Measurements from ENCODE around the gene CISD2.
A peak's percentile ranks its signal among the peaks of the same experiment; 100 is the strongest.
"Not testable (repeated sequence)": the region's sequence is repeated elsewhere in the genome, so short reads cannot be mapped to it uniquely, and the experiment has no call there.

CISD2 gene

DNA sequence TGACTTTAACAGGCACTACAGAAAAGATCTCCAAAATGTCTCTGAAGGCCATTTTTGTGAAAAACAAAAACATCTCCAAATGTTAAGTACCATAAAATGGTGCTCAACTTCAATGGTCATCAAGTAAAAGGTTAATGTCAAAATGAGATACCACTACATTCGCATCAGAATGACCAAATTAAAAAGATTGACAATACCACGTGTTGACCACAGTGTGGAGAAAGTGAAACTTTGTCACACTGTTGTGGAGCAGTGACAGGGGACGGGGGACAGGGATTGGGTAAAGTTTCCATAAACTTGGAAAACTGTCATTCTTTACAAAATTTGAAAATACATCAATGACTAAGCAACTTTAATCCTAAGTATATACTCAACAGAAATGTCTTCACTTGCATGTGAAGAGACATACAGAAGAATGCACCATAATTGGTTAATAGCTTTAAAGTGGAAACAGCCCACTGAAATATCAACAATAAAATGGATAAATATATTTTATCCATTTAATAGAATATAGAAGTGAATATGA, 19.1 kb upstream of the CISD2 start:
- DNase-seq = no peak

DNA sequence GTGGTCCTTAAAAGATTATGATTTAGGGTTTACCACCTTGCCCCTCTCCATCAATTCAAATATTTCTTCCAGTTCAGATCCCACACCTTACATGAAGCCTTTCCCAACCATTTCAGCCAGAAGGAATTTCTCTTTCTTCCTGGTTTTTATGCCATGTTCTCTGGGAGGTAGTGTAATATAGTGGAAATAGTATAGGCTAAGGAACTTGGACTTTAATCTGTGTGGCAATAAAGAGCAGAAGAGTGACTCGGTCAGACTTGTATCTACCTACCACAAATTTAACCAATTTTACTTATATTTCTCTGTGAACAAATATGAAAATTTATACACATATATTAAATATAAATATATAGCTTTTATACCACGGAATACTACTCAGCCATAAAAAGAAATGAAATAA, 18.4 kb upstream of the CISD2 start:
- no peak for DNase-seq

DNA sequence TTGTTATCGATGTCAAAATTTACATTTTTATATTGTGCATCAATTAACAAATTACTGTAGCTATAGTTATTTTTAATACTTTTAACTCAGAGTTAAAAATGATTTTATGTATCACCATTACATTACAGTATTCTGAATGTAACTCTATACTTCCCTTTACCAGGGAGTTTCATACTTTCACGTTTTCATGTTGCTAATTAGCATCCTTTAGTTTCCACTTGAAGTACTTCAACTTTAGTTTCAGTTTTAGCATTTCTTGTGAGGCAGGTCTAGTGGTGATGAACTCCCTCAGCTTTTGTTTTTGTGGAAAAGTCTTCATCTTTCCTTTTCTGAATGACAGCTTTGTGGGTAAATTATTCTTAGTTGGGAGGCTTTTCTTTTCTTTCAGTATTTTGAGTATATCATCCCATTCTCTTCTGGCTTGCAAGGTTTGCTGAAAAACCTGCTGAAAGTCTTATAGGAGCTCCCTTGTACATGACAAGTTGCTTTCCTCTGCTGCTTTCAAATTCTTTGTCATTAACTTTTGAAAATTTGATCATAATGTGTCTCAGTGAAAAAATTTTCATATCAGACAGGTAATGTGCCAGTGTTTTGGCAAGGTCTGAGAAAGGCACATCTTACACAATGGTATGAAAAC, 9.8 kb upstream of the CISD2 start:
- DNase-seq = no peak

- no peak for DNase-seq
These were observed 8.0 kb upstream of the CISD2 start for GRCh38 chr4:102860611-102861324.

DNA sequence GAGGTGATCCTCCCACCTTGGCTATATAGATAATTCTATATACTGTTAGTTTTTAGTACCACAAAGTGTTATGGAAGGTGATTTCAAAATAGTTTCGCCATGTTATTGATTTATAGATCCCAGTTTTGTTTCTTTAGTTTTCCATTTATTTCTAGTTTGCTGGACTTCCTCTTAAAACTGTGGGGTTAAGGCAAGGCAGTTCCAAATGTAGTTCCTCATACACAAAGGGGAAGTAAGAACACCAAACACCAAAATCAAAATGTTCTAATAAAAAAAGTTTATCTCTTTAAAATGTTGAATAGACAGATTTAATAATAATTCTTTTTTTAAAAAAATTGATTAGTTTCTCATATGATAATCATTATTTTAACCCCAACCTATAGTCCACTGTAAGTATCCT, 6.8 kb upstream of the CISD2 start:
- no peak for DNase-seq

DNA sequence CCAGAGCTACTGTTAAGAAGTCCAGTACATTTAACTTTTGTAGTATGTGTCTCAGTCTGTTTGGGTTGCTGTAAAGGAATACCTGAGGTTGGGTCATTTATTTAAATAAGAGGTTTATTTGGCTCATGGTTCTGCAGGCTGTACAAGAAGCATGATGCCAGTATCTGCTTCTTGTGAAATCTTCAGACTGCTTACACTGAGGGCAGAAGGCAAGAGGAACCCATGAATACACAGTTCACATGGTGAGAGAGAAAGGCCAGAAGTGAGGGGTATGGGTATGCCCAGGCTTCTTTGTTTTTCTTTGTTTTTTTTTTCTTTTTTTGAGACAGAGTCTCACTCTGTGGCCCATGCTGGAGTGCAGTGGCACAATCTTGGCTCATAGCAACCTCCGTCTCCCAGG, 6.0 kb upstream of the CISD2 start:
- no peak for DNase-seq

DNA sequence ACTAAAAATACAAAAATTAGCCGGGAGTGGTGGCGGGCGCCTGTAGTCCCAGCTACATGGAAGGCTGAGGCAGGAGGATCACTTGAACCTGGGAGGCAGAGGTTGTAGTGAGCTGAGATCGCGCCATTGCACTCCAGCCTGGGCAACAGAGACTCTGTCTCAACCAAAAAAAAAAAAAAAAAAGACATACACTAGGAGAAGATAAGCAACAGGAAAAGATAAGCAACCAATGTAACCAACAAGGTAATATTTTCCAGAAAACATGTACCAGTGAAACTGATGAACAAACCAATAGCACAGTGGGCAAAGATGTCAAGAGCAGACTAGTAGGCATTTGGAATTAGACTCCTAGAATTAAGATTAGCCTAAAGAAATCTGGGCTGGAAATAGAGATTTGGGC, 3.5 kb upstream of the CISD2 start:
- not testable (repeated sequence) for DNase-seq

DNA sequence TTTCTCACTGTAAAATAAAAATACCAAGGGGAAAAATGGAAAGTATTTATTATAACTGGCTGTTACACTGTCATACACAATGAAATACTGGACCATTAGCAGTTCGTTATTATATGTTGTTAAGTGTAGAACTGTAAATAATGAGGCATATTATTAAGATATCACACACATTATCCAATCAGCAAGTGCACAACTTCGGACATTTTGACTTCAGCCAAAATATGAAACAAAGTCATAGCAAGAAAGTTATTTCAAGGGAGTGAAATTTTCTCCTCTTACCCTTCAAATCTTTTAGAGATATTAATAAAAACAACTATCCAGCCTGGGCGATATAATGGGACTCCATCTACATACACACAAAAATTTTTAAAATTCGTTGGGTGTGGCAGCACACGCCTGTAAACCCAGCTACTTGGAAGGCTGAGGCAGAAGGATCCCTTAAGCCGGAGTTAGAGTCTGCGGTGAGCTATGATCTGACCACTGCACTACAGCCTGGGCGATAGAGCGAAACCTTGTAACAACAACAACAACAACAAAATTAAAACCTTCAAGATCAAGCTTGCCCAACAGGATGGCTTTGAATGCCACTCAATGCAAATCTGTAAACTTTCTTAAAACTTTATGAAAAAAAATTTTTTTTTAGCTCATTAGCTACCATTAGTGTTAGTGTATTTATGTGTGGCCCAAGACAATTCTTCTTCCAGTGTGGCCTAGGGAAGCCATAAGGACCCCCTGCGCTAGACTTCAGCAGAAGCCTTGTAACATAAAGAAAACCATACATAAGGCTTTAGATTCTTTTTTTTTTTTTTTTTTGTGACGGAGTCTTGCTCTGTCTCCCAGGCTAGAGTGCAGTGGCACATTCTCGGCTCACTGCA, 1.3 kb upstream of the CISD2 start:
- DNase-seq = no peak

DNA sequence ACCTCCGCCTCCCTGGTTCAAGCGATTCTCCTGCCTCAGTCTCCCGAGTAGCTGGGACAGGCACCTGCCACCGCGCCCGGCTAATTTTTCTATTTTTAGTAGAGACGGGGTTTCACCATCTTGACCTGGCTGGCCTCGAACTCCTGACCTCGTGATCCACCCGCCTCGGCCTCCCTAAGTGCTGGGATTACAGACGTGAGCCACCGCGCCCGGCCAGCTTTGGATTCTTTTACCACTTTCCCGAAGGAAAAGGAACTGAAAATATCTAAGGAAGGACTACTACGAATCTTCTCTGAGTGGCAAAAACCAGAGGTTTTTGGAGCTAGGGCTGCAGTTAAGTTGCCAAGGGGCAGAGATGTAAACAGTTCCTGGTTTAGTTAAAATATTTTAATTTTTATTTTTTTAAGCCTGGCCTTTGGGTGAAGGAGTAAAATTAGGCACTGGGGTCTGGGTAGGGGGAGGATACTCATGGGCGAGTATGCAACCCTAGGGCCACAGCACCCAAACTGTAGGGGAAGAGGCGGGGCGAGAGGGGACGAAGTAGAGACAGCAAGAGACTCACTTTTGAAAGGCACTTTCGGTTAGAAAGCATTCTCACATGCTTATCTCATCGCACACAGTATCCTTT, 525 bp upstream of the CISD2 start:
- peak in 5 of 56 donors; percentile 1 to 21 (median 9) for DNase-seq

- peak in 3 of 56 donors; percentile 14 to 42 (median 35) for DNase-seq
These were observed 891 bp downstream of the CISD2 start for GRCh38 chr4:102869569-102870197.

DNA sequence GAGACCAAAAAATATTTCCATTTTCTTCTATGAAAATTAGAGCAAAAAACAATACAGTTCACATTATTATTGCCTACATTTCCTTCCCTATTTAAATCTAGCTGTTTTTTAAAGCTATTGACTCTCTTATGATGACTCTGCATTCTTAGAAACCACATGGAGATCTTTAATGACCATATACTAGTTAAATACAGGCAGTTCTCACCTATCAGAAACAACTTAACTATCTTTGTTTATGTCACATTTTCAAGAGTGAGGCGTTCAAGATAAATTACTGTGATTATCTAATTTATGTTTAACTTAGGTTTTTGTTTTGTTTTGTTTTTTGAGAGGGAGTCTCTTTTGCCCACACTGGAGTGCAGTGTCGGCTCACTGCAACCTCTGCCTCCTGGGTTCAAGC, 3.0 kb downstream of the CISD2 start:
- DNase-seq = no peak

DNA sequence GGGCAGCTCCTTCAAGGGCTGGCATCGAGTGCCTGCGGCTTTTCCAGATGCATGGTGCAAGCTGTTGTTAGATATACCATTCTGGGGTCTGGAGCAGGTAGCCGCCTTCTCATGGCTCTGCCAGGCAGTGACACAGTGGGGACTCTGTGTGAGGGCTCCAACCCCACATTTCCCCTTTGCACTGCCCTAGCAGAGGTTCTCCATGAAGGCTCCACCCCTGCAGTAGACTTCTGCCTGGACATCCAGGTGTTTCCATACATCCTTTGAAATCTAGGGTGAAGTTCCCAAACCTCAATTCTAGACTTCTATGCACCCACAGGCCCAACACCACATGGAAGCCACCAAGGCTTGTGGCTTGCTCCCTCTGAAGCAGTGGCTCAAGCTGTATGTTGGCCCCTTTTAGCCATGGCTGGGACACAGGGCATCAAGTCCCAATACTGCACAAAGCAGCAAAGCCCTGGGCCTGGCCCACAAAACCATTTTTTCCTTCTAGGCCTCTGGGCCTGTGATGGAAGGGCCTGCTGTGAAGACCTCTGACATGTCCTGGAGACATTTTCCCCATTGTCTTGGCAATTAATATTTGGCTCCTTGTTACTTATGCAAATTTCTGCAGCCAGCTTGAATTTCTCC, 8.8 kb downstream of the CISD2 start:
- DNase-seq = not testable (repeated sequence)

- peak in 1 of 56 donors; percentile 7 for DNase-seq
These were observed 9.6 kb downstream of the CISD2 start for GRCh38 chr4:102878349-102878748.

GRCh38 chr4:102878901-102879300, 10.1 kb downstream of the CISD2 start:
- DNase-seq = no peak

DNA sequence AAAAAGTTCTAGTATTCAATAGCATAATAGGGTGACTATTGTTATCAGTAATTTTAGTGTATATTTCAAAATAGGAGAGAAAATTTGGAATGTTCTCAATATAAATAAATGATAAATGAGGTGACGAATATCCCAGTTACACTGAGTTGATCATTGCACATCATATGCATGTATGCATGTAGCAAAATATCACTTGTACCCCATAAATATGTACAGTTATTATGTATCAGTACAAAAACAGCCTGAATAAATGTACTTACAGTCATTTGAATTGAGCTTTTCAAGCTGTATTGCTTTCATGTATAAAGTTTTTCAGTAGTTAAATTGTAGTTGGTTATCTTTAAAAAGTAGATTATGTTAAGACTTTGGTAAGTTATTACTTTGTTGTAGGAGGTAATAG, 12.6 kb downstream of the CISD2 start:
- DNase-seq = no peak

- no peak for DNase-seq
These were observed 14.5 kb downstream of the CISD2 start for GRCh38 chr4:102883278-102883677.

GRCh38 chr4:102888570-102888969, 19.8 kb downstream of the CISD2 start:
- DNase-seq = not testable (repeated sequence)

GRCh38 chr4:102889866-102890265, 21.1 kb downstream of the CISD2 start:
- DNase-seq = not testable (repeated sequence)

DNA sequence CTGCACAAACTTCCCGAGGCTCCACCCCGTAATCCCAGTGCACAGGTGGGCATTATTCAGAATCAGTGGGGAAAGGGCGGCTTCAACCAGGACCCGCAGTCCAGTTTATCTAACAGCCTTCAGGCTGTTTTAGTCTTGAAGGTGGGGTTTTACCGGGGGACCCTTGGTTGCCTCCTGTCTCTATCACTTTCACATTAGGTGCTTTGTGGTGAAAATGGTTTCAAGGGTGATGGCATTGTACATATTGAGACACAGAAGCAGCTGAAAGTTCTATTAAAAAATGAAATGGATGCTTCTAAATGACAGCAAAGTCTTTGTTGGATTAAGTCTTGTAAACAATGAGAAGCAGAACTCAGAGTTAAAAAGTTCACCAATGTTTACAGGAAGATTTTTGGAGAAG, 27.8 kb downstream of the CISD2 start:
- not testable (repeated sequence) for DNase-seq

DNA sequence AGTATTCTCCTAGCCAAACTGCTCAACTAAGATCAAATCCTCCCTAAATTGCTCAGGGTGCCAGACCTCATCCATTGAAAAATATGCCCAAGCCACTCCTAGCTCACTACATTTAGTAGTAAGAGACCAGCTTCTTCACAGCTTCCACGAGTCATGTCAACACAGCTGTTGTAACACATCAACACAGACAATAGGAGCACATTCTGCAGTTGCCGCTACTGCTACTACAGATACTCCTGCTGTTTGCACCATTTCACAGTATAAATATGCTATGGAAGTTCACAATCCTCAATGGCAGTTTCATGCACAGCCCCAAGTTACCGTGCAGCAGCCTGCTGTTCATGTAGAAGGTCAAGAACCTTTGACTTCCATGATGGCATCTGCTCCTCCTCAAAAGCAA, 28.8 kb downstream of the CISD2 start:
- not testable (repeated sequence) for DNase-seq
